Peyer's patch (tissue), 4 donors: ENCODE results near the gene SEM1. TPM values are rescaled to one million over a fixed set of nuclear protein-coding genes. Genes with fewer than 3 reads are reported as not detected.
"Not testable (repeated sequence)": the region's sequence is repeated elsewhere in the genome, so short reads cannot be mapped to it uniquely, and the experiment has no call there.

Experiments
- DNase-seq, 3 donors: peaks; one replicate each; pipeline ENCODE4 v3.0.0-alpha.2; 2017 to 2019
- H3K27ac ChIP-seq, 4 donors: fragments of 200-600 bp; sonication (generic); one replicate each; pipeline ENCODE4 v1.5.1; 2016 to 2019
- H3K27me3 ChIP-seq, 2 donors: fragments of 200-600 bp; sonication (generic); one replicate each; pipeline ENCODE4 v1.5.1; 2019
- H3K36me3 ChIP-seq, 3 donors: fragments of 200-600 bp; sonication (generic); one replicate each; pipeline ENCODE4 v1.5.1; 2016 to 2019
- H3K4me1 ChIP-seq, 4 donors: fragments of 200-600 bp; sonication (generic); one replicate each; pipeline ENCODE4 v1.5.1; 2016 to 2019
- H3K4me3 ChIP-seq, 4 donors: fragments of 200-600 bp; sonication (generic); 1 replicate in 3 of 4; 2 replicates in 1 of 4; pipeline ENCODE4 v1.5.1; 2016 to 2019; ENCODE audit warnings: mild to moderate bottlenecking in 1 of 4
- H3K9me3 ChIP-seq, 4 donors: fragments of 200-600 bp; sonication (generic); one replicate each; pipeline ENCODE4 v1.5.1; 2016 to 2019; ENCODE audit warnings: mild to moderate bottlenecking in 1 of 4
- POLR2A ChIP-seq, 2 donors: fragments of 450-650 bp; IDR thresholded peaks; one replicate each; pipeline ENCODE4 v1.5.1; 2017; ENCODE audit warnings: antibody characterized with exemption in 2 of 2, mild to moderate bottlenecking in 2 of 2, moderate library complexity in 2 of 2
- total RNA-seq, 4 donors: library from RNA; depleted of rRNA; stranded (reverse); fragments of >200 nt; gene quantifications; one replicate each; pipeline ENCODE4 v1.1.0, GENCODE V29; 2016
- TF ChIP-seq, protein P1 (sequence below), 6 experiments: fragments of 450-650 bp in 4 of 6; fragments of 200-600 bp in 2 of 6; sonication (generic) in 1 of 6; IDR thresholded peaks; one replicate each; pipeline ENCODE4 v1.5.1; 2017 to 2019; ENCODE audit warnings: antibody characterized with exemption in 6 of 6, mild to moderate bottlenecking in 3 of 6, moderate library complexity in 1 of 6

The SEM1 gene
- total RNA-seq, 4 donors from 2014 or later: 9.2 to 20.0 (median 15.3) TPM

DNA sequence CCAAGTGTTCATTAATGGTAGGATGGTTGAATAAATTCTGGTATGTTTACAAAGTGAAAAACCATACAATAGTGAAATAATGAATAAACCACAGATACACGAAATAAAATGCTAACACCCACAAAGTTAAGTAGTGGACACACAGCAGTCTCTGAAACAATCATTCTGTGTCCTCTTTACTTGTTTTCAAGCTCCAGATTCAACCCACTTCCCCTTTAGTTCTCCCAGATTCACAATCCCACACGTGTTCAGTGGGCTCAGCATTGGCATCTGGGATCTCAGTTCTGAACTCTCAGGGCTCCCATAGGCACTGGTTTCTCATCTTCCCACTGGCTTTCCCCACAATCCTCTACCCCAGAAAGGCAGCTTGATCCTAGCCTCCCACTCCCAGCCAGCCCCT is 44.9 kb downstream of the SEM1 start:
- Histone ChIP-seq H3K4me1 (no peaks in the 10 kb centered on the region), H3K4me3 (no peak overlapping the region), H3K27me3 (no peaks in the 10 kb centered on the region), H3K9me3 (no peaks in the 10 kb centered on the region), H3K36me3 (no peaks in the 10 kb centered on the region), H3K27ac (no peak overlapping the region)
- TF ChIP-seq POLR2A (IDR thresholded peaks at IDR 0.05): no peak
- TF ChIP-seq, protein P1, sequence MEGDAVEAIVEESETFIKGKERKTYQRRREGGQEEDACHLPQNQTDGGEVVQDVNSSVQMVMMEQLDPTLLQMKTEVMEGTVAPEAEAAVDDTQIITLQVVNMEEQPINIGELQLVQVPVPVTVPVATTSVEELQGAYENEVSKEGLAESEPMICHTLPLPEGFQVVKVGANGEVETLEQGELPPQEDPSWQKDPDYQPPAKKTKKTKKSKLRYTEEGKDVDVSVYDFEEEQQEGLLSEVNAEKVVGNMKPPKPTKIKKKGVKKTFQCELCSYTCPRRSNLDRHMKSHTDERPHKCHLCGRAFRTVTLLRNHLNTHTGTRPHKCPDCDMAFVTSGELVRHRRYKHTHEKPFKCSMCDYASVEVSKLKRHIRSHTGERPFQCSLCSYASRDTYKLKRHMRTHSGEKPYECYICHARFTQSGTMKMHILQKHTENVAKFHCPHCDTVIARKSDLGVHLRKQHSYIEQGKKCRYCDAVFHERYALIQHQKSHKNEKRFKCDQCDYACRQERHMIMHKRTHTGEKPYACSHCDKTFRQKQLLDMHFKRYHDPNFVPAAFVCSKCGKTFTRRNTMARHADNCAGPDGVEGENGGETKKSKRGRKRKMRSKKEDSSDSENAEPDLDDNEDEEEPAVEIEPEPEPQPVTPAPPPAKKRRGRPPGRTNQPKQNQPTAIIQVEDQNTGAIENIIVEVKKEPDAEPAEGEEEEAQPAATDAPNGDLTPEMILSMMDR (IDR thresholded peaks at IDR 0.05): no peak
- DNase-seq: no peak

DNA sequence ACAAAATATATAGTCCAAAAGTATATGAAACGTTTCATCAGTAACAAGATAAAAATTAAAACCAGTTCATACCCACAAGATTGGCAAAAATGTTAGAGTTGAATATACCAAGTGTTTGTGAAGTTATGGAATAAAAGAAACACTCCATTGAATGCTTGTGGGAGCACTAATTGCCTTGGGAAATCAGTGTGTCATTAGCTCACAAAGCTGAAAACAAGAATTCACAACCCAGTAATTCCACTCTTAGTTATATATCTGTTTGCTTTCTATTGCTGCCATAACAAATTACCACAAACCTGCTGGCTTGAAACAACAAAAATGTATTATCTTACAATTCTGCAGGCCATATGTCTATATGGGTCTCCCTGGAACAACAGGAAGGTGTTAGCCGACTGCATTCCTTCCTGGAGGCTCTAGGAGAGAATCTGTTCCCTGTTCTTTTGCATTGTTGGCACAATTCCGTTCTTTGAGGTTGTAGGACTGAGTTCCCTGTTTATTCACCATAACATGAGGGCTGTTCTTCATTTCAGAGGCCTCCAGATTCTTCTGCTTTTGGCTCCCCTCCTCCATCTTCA is 45.7 kb downstream of the SEM1 start:
- TF ChIP-seq POLR2A (IDR thresholded peaks at IDR 0.05): no peak
- TF ChIP-seq, protein P1 (IDR thresholded peaks at IDR 0.05): no peak
- no peak overlapping the region for H3K4me3 ChIP-seq
- DNase-seq: no peak
- no peaks in the 10 kb centered on the region for H3K27me3 ChIP-seq
- H3K9me3 ChIP-seq: no peaks in the 10 kb centered on the region
- H3K4me1 ChIP-seq: no peaks in the 10 kb centered on the region
- H3K27ac ChIP-seq: no peak overlapping the region
- H3K36me3 ChIP-seq: no peaks in the 10 kb centered on the region

GRCh38 chr7:96663457-96663856 is 46.2 kb downstream of the SEM1 start:
- Histone ChIP-seq H3K9me3 (no peaks in the 10 kb centered on the region), H3K4me3 (no peak overlapping the region), H3K36me3 (no peaks in the 10 kb centered on the region), H3K4me1 (no peaks in the 10 kb centered on the region), H3K27me3 (no peaks in the 10 kb centered on the region), H3K27ac (no peak overlapping the region)
- no peak for TF ChIP-seq POLR2A (IDR thresholded peaks at IDR 0.05)
- TF ChIP-seq, protein P1 (IDR thresholded peaks at IDR 0.05): no peak
- DNase-seq: no peak

- DNase-seq, H3K9me3 ChIP-seq, H3K36me3 ChIP-seq, H3K27me3 ChIP-seq, H3K4me3 ChIP-seq, H3K27ac ChIP-seq, H3K4me1 ChIP-seq: not testable (repeated sequence)
Measured at GRCh38 chr7:96662151-96662550, 47.5 kb downstream of the SEM1 start.

DNA sequence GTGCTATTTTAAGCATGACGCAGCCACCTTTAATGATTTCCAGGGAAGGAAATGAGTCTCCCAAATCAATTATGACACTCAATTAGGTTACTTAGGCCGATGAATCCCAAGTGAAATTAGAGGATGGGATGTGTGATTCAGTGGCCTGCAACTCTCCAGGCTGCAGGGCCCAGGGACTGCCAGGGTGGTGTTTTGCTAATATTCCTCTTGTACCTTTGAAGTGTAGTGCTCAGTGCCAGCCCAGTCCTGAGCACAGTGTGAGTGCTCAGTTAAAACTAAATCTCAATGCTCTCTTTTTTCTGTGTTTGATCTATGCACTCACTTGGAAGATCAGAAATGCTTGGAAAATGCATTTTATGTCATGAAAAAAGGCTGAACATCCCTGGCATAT is 51.6 kb downstream of the SEM1 start:
- no peaks in the 10 kb centered on the region for H3K9me3 ChIP-seq
- no peak overlapping the region for H3K4me3 ChIP-seq
- no peaks in the 10 kb centered on the region for H3K4me1 ChIP-seq
- DNase-seq: no peak
- TF ChIP-seq POLR2A (IDR thresholded peaks at IDR 0.05): no peak
- TF ChIP-seq, protein P1 (IDR thresholded peaks at IDR 0.05): no peak
- no peaks in the 10 kb centered on the region for H3K36me3 ChIP-seq
- H3K27ac ChIP-seq: no peak overlapping the region
- H3K27me3 ChIP-seq: no peaks in the 10 kb centered on the region

DNA sequence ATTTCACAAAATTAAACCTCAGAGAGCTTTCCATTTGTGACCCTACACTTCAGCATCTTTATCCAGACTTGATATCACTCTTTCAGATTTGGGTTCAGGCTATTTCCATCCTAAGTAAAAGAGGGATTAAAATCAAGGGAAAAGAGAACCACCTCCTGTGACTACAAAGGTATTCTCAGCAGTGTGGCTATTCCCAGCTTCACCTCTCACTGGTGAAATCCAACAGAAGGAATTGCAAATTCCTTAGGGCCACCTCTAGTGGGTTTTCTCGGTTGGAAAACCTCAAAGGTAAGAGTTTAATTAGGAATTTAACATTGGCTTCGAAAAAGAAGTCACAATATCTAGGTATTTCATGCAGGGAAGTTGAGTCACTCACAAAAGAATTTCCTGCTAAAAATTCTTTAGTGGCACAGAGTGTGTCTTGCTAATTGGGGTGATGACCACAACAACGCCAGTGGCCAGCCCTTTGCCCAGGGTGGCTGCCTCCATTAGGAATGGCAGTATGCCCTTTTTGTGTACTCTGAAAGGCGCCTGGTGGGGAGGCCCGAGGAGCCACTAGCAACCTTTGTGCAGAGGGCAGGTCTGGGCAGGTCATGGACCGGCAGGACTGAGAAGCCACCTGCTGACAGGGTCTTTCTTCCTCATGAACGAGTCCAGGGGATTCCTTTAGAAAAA is 52.2 kb downstream of the SEM1 start:
- TF ChIP-seq, protein P1 (IDR thresholded peaks at IDR 0.05): no peak
- Histone ChIP-seq H3K27me3 (no peaks in the 10 kb centered on the region), H3K4me1 (no peaks in the 10 kb centered on the region), H3K27ac (no peak overlapping the region), H3K36me3 (no peaks in the 10 kb centered on the region), H3K9me3 (no peaks in the 10 kb centered on the region), H3K4me3 (no peak overlapping the region)
- DNase-seq: no peak
